ENCODE data around the gene SUCO. TPM values are rescaled to one million over a fixed set of nuclear protein-coding genes. Genes with fewer than 3 reads are reported as not detected.

Gene SUCO
- total RNA-seq, 1 experiment from 2014 or later: 37.7 TPM

- Histone ChIP-seq H3K23ac (ENCODE audit: insufficient read length, low read depth, low read length) (no peak overlapping the region), H3K4me1 (ENCODE audit: insufficient read depth, low read length) (no peaks in the 10 kb centered on the region), H3K4ac (ENCODE audit: low read depth, low read length) (no peak overlapping the region), H3T11ph (ENCODE audit: low read length) (no peak overlapping the region), H4K8ac (replicated peaks; ENCODE audit: insufficient read length, low read depth, low read length) (no peak overlapping the region), H3K9me3 (ENCODE audit: control insufficient read depth, low read depth, low read length) (no peaks in the 10 kb centered on the region), H2BK5ac (ENCODE audit: insufficient read length, low read length) (no peak overlapping the region), H4K91ac (ENCODE audit: insufficient read length, low read depth, low read length) (no peak overlapping the region), H3K79me2 (ENCODE audit: insufficient read depth, low read length) (no peaks in the 10 kb centered on the region), H3K79me1 (ENCODE audit: insufficient read depth, low read depth, low read length, poor library complexity, severe bottlenecking) (no peaks in the 10 kb centered on the region), H2BK120ac (ENCODE audit: low read depth, low read length, poor library complexity, severe bottlenecking) (no peak overlapping the region), H3K9ac (ENCODE audit: extremely low read depth, insufficient read length, low read length) (no peak overlapping the region), H4K5ac (ENCODE audit: insufficient read length, low read depth, low read length) (no peak overlapping the region), H2AFZ (ENCODE audit: low read length) (no peak overlapping the region), H3K18ac (ENCODE audit: insufficient read length, low read depth, low read length) (no peak overlapping the region), H2BK15ac (ENCODE audit: low read depth, low read length) (no peak overlapping the region), H2AK5ac (ENCODE audit: insufficient read length, low read length) (no peak overlapping the region), H2BK12ac (ENCODE audit: insufficient read length, low read depth, low read length) (no peak overlapping the region), H3K27ac (ENCODE audit: insufficient read length, low read depth, low read length) (no peak overlapping the region), H3K23me2 (ENCODE audit: insufficient read length, low read depth, low read length, poor library complexity, severe bottlenecking) (no peaks in the 10 kb centered on the region), H4K20me1 (ENCODE audit: control insufficient read depth, insufficient read depth, insufficient read length) (no peaks in the 10 kb centered on the region), H3K27me3 (ENCODE audit: insufficient read depth, low read length) (no peaks in the 10 kb centered on the region), H3K56ac (ENCODE audit: insufficient read length, low read depth, low read length) (no peak overlapping the region), H3K14ac (ENCODE audit: insufficient read depth, low read length) (no peak overlapping the region), H2BK20ac (ENCODE audit: low read depth, low read length, poor library complexity, severe bottlenecking) (no peak overlapping the region), H3K4me2 (ENCODE audit: insufficient read depth, insufficient read length, low read length) (no peak overlapping the region)
- Mint-ChIP-seq H3K9me3 (peaks cover 16 to 27% of the 10 kb centered on the region in 2 experiments), H3K4me1 (peaks cover 2 to 7% of the 10 kb centered on the region in 2 experiments; a peak in 2 of 4 replicates), H3K27ac (no peak overlapping the region), H3K27me3 (ENCODE audit: low read depth) (no peaks in the 10 kb centered on the region; the same call in 1 of the 2 replicates), H3K36me3 (ENCODE audit: insufficient read depth in 1 of 3, low read depth in 3 of 3) (peaks cover 2 to 12% (median 7%) of the 10 kb centered on the region in 3 experiments), H3K4me3 (no peak overlapping the region)
- DNase-seq: no peak
- WGBS (ENCODE audit: extremely low coverage, insufficient read length, low lambda C conversion rate): 100% methylated on average over 1 of the region's 4 CpGs
- TF ChIP-seq CTCF (conservative IDR thresholded peaks at IDR 0.05): no peak
These were observed 95.5 kb downstream of the SUCO start for GRCh38 chr1:172628401-172628800.

Measured in H9 (cell line).